ENCODE results near the gene ABCB9. TPM values are rescaled to one million over a fixed set of nuclear protein-coding genes. Genes with fewer than 3 reads are reported as not detected.

ABCB9 gene
- total and polyA plus RNA-seq, 2 donors: 1.8 to 2.1 TPM

DNA sequence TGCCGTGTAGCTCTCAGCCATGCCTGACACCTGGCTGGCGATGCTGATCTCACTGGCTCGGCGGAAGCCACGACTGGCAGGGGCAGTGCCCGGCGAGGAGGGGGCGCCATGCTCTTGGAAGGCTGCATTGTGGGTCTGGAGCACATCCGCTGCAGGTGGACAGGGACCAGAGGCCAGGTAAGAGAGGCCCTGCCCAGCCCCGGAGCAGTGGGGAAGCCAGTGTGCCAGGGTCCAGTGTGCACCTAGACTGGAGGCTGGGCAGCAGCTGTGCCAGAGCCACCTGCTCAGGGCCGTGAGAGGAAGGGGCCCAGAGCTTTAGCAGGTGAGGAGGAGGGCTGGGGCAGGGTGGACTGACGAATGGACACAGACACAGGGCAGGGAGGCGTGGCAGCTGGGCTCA lies 24.3 kb upstream of the ABCB9 start:
- Histone ChIP-seq H3K27ac (ENCODE audit: low read depth in 1 of 2, low read length in 1 of 2) (peak overlapping the region; percentile 1 to 15), H3K9me3 (ENCODE audit: control insufficient read depth in 2 of 2, insufficient read depth in 1 of 2, low read length in 1 of 2) (peaks cover 0 to 5% of the 10 kb centered on the region in 2 donors), H3K4me3 (ENCODE audit: low read length in 2 of 2) (no peak overlapping the region), H3K27me3 (ENCODE audit: control insufficient read depth in 2 of 2, insufficient read depth in 1 of 2, low read length in 1 of 2) (no peaks in the 10 kb centered on the region), H3K36me3 (ENCODE audit: control insufficient read depth in 2 of 2, insufficient read depth in 2 of 2, low read length in 1 of 2) (peaks cover 97 to 99% of the 10 kb centered on the region in 2 donors), H3K4me1 (ENCODE audit: control insufficient read depth in 2 of 2, insufficient read depth in 2 of 2, low read length in 2 of 2) (no peaks in the 10 kb centered on the region)
- 94% methylated on average over 13 of the region's 13 CpGs for WGBS
- no peak for DNase-seq (ENCODE audit: low read depth in 6 of 9, low spot score in 9 of 9)

DNA sequence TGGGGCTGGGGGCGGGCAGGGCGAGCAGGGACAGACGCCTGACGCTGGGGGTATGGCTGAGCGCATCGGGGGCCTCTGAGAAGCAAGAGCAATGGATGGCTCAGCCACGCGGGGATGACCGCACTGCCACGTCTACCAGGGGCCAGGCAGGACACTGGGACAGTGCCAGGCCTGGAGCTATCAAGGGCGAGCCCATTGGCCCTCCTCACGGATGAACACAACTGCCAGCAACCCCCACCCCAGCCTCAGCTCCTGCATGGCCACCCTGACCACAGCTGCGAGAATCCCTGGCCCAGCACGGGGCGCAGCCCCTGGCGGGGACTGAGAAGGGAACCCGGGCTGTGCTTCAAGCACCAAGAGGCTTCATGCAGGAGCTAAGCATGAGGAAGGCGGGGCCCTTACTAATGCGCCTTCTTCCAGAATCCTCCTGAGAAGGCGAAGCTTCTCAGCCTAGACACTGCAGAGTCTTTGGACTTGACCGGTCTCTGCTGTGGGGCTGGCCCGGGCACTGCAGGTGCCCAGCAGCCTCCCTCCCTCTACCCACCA lies 23.7 kb upstream of the ABCB9 start:
- H3K27me3 ChIP-seq (ENCODE audit: control insufficient read depth in 2 of 2, insufficient read depth in 1 of 2, low read length in 1 of 2): no peaks in the 10 kb centered on the region
- H3K36me3 ChIP-seq (ENCODE audit: control insufficient read depth in 2 of 2, insufficient read depth in 2 of 2, low read length in 1 of 2): peaks cover 97 to 99% of the 10 kb centered on the region in 2 donors
- no peak for DNase-seq (ENCODE audit: low read depth in 6 of 9, low spot score in 9 of 9)
- H3K9me3 ChIP-seq (ENCODE audit: control insufficient read depth in 2 of 2, insufficient read depth in 1 of 2, low read length in 1 of 2): peaks cover 0 to 5% of the 10 kb centered on the region in 2 donors
- WGBS: 98% methylated on average over 22 of the region's 22 CpGs
- H3K4me1 ChIP-seq (ENCODE audit: control insufficient read depth in 2 of 2, insufficient read depth in 2 of 2, low read length in 2 of 2): peaks cover 0 to 5% of the 10 kb centered on the region in 2 donors
- peak overlapping the region; percentile 1 to 15 for H3K27ac ChIP-seq (ENCODE audit: low read depth in 1 of 2, low read length in 1 of 2)
- no peak overlapping the region for H3K4me3 ChIP-seq (ENCODE audit: low read length in 2 of 2)

DNA sequence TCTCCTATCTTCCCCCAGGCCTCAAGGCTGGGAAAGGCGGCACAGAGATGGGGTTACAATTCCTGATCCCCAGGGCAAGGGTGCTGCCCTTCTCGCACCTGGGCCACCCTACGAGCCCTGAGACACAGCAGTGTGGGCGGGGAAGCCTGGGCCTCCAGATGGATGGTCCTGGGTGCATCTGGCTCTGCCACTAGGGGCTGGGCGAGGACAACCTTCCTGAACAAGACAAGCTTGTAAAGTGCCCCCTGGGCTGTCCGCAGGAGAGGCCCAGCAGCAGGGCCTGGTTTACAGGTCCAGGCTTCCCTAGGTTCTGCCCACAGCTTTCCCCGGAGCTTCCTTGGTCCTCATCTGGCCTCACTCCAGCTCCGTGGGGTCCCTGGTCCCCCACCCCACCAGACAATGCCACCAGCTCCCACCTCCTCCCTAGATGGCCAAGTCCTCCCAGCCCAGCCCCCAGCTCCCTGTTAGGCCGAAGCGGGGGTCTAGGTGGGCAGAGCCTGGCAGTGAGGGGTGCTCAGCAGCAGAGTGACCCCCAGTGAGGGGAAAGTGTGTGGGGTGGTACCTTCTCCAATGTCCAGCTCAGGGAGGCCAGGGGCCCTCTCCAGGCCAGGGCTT lies 23.1 kb upstream of the ABCB9 start:
- Histone ChIP-seq H3K9me3 (ENCODE audit: control insufficient read depth in 2 of 2, insufficient read depth in 1 of 2, low read length in 1 of 2) (no peaks in the 10 kb centered on the region), H3K27ac (ENCODE audit: low read depth in 1 of 2, low read length in 1 of 2) (peak overlapping the region in 1 of 2 donors; percentile 37), H3K36me3 (ENCODE audit: control insufficient read depth in 2 of 2, insufficient read depth in 2 of 2, low read length in 1 of 2) (peaks cover 97 to 98% of the 10 kb centered on the region in 2 donors), H3K4me3 (ENCODE audit: low read length in 2 of 2) (no peak overlapping the region), H3K27me3 (ENCODE audit: control insufficient read depth in 2 of 2, insufficient read depth in 1 of 2, low read length in 1 of 2) (no peaks in the 10 kb centered on the region), H3K4me1 (ENCODE audit: control insufficient read depth in 2 of 2, insufficient read depth in 2 of 2, low read length in 2 of 2) (peaks cover 0 to 10% of the 10 kb centered on the region in 2 donors)
- DNase-seq (ENCODE audit: low read depth in 6 of 9, low spot score in 9 of 9): no peak
- WGBS: 97% methylated on average over 10 of the region's 10 CpGs

DNA sequence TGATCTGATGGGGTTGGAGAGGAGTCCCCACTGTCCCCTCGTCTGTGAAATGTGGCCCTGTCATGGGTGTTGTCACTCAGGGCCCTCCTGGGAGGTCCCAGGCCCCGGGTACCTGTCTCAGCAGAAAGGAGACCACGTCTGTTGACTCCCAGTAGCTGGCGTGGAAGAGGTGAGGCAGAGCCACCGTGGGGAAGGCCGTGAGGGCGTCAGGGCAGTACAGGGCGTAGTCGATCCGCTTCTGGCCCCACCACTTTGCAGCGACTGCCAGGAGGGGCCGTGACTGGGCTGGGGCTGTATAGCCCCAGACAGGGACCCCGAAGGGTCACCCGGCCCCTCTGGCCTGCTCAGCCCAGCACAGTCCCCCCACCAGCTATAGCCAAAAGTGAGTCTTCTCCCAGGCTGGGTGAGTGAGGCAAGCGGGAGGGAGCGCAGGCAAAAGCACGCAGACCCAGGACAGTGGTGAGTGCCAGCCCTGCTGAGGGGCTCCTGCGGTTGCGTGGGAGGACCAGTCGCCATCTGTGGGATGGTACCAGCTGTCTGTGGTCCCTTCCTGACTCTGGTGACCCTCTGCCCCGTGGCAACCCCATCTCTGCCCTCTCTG lies 22.4 kb upstream of the ABCB9 start:
- H3K36me3 ChIP-seq (ENCODE audit: control insufficient read depth in 2 of 2, insufficient read depth in 2 of 2, low read length in 1 of 2): peaks cover 97 to 99% of the 10 kb centered on the region in 2 donors
- H3K4me1 ChIP-seq (ENCODE audit: control insufficient read depth in 2 of 2, insufficient read depth in 2 of 2, low read length in 2 of 2): peaks cover 4 to 16% of the 10 kb centered on the region in 2 donors
- H3K27ac ChIP-seq (ENCODE audit: low read depth in 1 of 2, low read length in 1 of 2): peak overlapping the region in 1 of 2 donors; percentile 17
- 97% methylated on average over 21 of the region's 21 CpGs for WGBS
- no peak for DNase-seq (ENCODE audit: low read depth in 6 of 9, low spot score in 9 of 9)
- no peaks in the 10 kb centered on the region for H3K27me3 ChIP-seq (ENCODE audit: control insufficient read depth in 2 of 2, insufficient read depth in 1 of 2, low read length in 1 of 2)
- H3K4me3 ChIP-seq (ENCODE audit: low read length in 2 of 2): no peak overlapping the region
- H3K9me3 ChIP-seq (ENCODE audit: control insufficient read depth in 2 of 2, insufficient read depth in 1 of 2, low read length in 1 of 2): no peaks in the 10 kb centered on the region

DNA sequence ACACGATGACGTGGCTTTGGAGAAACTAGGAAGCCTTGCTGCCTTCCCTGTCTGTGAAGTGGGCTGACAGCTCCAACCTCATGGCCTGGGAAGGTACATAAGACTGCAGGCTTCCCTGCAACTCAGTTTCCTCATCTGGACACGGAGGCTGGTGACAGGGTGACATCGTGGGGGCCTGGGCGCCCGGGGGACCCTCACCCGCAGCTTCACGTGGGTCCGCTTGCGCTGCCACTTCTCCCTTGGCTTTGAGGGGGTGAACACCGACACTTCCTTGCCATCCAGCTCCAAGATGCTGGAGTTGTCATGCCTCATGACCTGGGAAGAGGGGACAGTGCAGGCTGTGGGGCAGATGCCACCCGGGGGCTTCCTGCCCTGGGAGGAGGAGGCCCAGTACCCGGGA lies 21.8 kb upstream of the ABCB9 start:
- WGBS: 97% methylated on average over 13 of the region's 13 CpGs
- Histone ChIP-seq H3K4me3 (ENCODE audit: low read length in 2 of 2) (no peak overlapping the region), H3K36me3 (ENCODE audit: control insufficient read depth in 2 of 2, insufficient read depth in 2 of 2, low read length in 1 of 2) (peaks cover 97 to 99% of the 10 kb centered on the region in 2 donors), H3K27me3 (ENCODE audit: control insufficient read depth in 2 of 2, insufficient read depth in 1 of 2, low read length in 1 of 2) (no peaks in the 10 kb centered on the region), H3K9me3 (ENCODE audit: control insufficient read depth in 2 of 2, insufficient read depth in 1 of 2, low read length in 1 of 2) (no peaks in the 10 kb centered on the region), H3K4me1 (ENCODE audit: control insufficient read depth in 2 of 2, insufficient read depth in 2 of 2, low read length in 2 of 2) (peaks cover 4 to 20% of the 10 kb centered on the region in 2 donors), H3K27ac (ENCODE audit: low read depth in 1 of 2, low read length in 1 of 2) (no peak overlapping the region)
- DNase-seq (ENCODE audit: low read depth in 6 of 9, low spot score in 9 of 9): no peak

DNA sequence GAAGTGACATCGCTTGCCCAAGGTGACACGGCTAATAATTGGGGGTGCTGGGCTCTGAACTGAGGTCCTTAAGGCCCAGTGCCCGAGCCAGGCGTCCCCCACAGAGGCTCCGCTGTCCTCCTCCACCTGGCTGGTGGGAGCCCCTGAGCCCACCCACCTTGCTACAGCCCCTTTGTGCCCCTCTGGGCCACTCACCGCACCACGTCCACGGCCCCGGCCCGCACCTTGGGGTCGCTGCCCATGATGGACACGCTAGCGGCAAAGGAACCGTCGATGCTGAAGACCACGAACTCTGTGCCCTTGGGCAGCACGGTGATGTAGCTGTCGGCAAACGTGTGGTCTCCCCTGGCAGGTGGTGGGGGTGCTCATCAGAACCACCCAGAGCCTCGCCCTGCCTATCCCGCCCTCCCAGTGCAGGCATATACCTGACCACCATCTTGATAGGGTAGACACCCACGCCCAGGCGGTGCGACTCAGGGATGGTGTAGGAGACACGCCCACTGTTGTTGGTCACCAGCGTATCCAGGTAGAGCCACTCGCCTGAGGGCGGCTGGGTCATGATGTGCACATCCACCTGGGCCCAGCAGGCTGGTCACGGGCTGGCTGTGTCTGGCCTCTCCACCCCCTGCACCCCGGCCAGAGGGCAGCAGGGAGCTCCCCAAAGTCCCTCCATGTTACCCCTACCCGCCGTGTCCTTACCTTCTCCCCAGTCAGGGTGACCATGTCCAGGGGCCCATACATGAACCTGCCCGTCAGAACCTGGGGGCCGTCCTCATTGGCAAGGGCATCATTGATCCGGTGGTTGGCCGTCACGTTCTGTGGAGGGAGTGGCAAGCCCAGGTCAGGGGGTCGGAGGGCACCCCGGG lies 21.1 kb upstream of the ABCB9 start:
- peaks cover 96 to 97% of the 10 kb centered on the region in 2 donors for H3K36me3 ChIP-seq (ENCODE audit: control insufficient read depth in 2 of 2, insufficient read depth in 2 of 2, low read length in 1 of 2)
- DNase-seq (ENCODE audit: low read depth in 6 of 9, low spot score in 9 of 9): no peak
- no peak overlapping the region for H3K27ac ChIP-seq (ENCODE audit: low read depth in 1 of 2, low read length in 1 of 2)

DNA sequence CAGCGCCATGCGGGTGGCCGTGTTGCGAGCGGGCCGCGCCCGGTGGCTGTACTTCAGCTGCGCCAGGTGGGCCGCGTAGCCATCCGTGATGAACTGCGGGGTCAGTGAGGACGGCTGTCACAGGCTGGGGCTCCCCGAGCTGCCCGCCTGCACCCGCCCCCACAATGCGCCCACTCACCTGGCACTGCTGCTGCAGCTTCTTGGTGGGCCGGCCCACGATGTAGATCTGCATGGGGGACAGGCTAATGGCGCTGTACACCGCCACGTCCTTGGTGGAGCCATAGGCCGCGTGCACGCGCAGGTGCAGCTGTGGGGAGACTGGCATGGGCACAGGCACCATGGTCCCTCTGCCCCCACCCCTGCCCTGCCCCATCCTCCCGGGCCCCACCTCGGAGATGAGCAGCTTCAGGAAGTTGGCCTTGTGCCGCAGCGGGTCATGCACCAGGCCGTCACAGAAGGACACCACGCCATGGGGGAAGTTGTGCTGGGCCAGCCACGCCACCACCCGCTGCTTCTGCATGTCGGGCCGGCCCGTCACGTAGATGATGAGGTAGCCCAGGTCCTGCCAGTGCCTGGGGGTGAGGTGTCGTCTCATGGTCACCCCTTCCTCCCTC lies 20.1 kb upstream of the ABCB9 start:
- Histone ChIP-seq H3K4me3 (ENCODE audit: low read length in 2 of 2) (no peak overlapping the region), H3K27ac (ENCODE audit: low read depth in 1 of 2, low read length in 1 of 2) (no peak overlapping the region), H3K9me3 (ENCODE audit: control insufficient read depth in 2 of 2, insufficient read depth in 1 of 2, low read length in 1 of 2) (no peaks in the 10 kb centered on the region), H3K36me3 (ENCODE audit: control insufficient read depth in 2 of 2, insufficient read depth in 2 of 2, low read length in 1 of 2) (peaks cover 89 to 94% of the 10 kb centered on the region in 2 donors), H3K27me3 (ENCODE audit: control insufficient read depth in 2 of 2, insufficient read depth in 1 of 2, low read length in 1 of 2) (no peaks in the 10 kb centered on the region), H3K4me1 (ENCODE audit: control insufficient read depth in 2 of 2, insufficient read depth in 2 of 2, low read length in 2 of 2) (peaks cover 13 to 37% of the 10 kb centered on the region in 2 donors)
- no peak for DNase-seq (ENCODE audit: low read depth in 6 of 9, low spot score in 9 of 9)
- WGBS: 97% methylated on average over 40 of the region's 40 CpGs

More for the DNA sequence above, 21.1 kb upstream of the ABCB9 start:
- H3K9me3 ChIP-seq (ENCODE audit: control insufficient read depth in 2 of 2, insufficient read depth in 1 of 2, low read length in 1 of 2): no peaks in the 10 kb centered on the region
- no peak overlapping the region for H3K4me3 ChIP-seq (ENCODE audit: low read length in 2 of 2)
- 98% methylated on average over 39 of the region's 39 CpGs for WGBS
- no peaks in the 10 kb centered on the region for H3K27me3 ChIP-seq (ENCODE audit: control insufficient read depth in 2 of 2, insufficient read depth in 1 of 2, low read length in 1 of 2)
- peaks cover 6 to 28% of the 10 kb centered on the region in 2 donors for H3K4me1 ChIP-seq (ENCODE audit: control insufficient read depth in 2 of 2, insufficient read depth in 2 of 2, low read length in 2 of 2)

DNA sequence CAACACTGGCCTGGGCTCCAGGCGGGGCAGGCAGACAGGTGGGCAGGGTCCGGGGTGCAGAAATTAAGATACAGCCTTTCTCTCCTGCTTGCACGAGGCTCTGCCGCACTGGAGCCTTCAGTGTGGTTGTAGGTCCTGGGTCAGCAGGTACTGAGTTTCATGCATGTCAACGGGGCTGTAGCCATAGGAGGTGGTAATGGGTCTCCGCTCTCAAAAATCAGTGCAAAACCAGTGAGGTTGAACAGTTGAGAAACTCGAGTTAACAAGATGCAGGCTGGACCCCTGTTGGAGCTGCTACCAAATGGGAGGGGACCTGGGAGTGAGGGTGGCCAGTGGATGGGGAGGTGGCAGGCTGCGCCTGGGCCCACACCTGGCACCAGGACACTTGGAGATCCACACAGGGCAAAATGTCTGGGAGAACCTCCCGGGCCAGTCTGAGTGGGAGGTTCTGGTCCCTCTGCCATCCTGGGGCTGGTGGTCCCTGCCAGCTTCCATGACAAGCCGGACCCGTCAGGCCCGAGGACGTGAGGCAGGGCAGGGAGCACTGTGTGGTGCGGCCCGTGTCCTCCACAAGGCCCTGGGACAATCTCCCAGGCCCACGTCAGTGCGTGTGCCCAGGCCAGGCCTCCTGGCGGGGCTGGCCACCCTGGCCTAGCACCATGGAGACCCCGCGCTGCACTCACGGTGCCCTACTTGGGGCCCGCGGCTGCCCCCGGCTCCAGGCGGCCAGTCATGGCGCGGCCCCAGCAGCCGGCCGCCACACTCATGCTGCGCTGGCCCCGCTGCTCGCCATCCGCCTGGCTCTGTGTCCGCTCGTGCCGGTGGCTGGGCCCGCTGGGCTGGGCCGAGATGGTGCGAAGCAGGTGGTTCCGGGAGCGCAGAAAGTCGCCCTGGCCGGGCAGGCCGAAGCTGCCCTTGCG lies 19.3 kb upstream of the ABCB9 start:
- DNase-seq (ENCODE audit: low read depth in 6 of 9, low spot score in 9 of 9): no peak
- H3K4me3 ChIP-seq (ENCODE audit: low read length in 2 of 2): no peak overlapping the region
- H3K9me3 ChIP-seq (ENCODE audit: control insufficient read depth in 2 of 2, insufficient read depth in 1 of 2, low read length in 1 of 2): no peaks in the 10 kb centered on the region
- peaks cover 13 to 40% of the 10 kb centered on the region in 2 donors for H3K4me1 ChIP-seq (ENCODE audit: control insufficient read depth in 2 of 2, insufficient read depth in 2 of 2, low read length in 2 of 2)
- H3K27me3 ChIP-seq (ENCODE audit: control insufficient read depth in 2 of 2, insufficient read depth in 1 of 2, low read length in 1 of 2): no peaks in the 10 kb centered on the region
- H3K36me3 ChIP-seq (ENCODE audit: control insufficient read depth in 2 of 2, insufficient read depth in 2 of 2, low read length in 1 of 2): peaks cover 81 to 86% of the 10 kb centered on the region in 2 donors
- 95% methylated on average over 45 of the region's 45 CpGs for WGBS
- peak overlapping the region; percentile 34 to 83 for H3K27ac ChIP-seq (ENCODE audit: low read depth in 1 of 2, low read length in 1 of 2)

All from thymus (tissue), 11 donors.